ENCODE measurements around the gene NRBF2.

The NRBF2 gene

DNA sequence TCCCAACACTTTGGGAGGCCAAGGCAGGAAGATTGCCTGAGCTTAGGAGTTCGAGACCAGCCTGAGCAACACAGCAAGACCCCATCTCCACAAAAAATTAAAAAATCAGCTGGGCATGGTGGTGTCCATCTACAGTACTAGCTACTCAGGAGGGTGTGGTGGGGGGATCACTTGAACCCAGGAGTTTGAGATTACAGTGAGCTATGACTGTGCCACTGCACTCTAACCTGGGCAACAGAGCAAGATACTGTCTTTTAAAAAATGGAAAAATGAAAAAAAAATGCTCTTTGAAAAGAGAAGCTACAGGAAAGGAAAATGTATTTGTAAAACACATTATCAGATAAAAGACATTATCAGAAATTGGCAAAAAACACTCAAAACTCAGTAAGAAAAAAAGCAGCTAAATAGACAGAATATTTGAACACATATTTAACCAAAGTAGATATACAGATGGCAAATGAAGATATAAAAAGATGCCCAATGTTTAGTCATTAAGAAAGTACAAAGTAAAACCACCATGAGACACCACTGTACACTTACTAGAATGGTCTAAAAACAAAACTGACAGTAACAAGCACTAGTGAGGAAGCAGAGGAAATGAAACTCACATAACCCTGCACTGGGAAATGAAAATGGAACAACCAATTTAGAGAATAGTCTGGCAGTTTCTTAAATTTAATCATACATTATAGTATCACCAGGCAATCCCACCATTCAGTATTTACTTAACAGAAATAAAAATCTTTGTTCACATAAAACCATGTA lies 40.5 kb downstream of the NRBF2 start:
- no peaks in the 10 kb centered on the region for H3K27me3 ChIP-seq (ENCODE audit: insufficient read depth, low read length, poor library complexity)
- H2AFZ ChIP-seq (ENCODE audit: low read depth, low read length): no peak overlapping the region
- H3K9ac ChIP-seq (ENCODE audit: low read depth, low read length): no peak overlapping the region
- ATAC-seq (ENCODE audit: insufficient read depth, low read depth): no peak
- H4K20me1 ChIP-seq (ENCODE audit: insufficient read depth, low read length): no peaks in the 10 kb centered on the region; the same call in 1 of the 2 replicates
- no peaks in the 10 kb centered on the region for H3K9me3 ChIP-seq (ENCODE audit: insufficient read depth, low read length, severe bottlenecking)
- H3K4me3 ChIP-seq (ENCODE audit: low read depth in 1 of 2, low read length in 2 of 2): no peak overlapping the region
- peaks cover 93% of the 10 kb centered on the region for H3K36me3 ChIP-seq (ENCODE audit: insufficient read depth, low read length)
- H3K27ac ChIP-seq (ENCODE audit: low read length): no peak overlapping the region
- no peak for DNase-seq
- no peaks in the 10 kb centered on the region for H3K4me1 ChIP-seq (ENCODE audit: insufficient read depth, low read length)
- H3K4me2 ChIP-seq (ENCODE audit: insufficient read depth, low read length): no peak overlapping the region
- TF ChIP-seq EZH2 (IDR thresholded peaks at IDR 0.05; ENCODE audit: borderline replicate concordance, low read depth, low read length, severe bottlenecking): no peak
- TF ChIP-seq, protein P1, sequence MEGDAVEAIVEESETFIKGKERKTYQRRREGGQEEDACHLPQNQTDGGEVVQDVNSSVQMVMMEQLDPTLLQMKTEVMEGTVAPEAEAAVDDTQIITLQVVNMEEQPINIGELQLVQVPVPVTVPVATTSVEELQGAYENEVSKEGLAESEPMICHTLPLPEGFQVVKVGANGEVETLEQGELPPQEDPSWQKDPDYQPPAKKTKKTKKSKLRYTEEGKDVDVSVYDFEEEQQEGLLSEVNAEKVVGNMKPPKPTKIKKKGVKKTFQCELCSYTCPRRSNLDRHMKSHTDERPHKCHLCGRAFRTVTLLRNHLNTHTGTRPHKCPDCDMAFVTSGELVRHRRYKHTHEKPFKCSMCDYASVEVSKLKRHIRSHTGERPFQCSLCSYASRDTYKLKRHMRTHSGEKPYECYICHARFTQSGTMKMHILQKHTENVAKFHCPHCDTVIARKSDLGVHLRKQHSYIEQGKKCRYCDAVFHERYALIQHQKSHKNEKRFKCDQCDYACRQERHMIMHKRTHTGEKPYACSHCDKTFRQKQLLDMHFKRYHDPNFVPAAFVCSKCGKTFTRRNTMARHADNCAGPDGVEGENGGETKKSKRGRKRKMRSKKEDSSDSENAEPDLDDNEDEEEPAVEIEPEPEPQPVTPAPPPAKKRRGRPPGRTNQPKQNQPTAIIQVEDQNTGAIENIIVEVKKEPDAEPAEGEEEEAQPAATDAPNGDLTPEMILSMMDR (IDR thresholded peaks at IDR 0.05; ENCODE audit: borderline replicate concordance, extremely low read depth, low read length, poor library complexity, severe bottlenecking): no peak
- H3K79me2 ChIP-seq (ENCODE audit: insufficient read depth, low read length): no peaks in the 10 kb centered on the region

DNA sequence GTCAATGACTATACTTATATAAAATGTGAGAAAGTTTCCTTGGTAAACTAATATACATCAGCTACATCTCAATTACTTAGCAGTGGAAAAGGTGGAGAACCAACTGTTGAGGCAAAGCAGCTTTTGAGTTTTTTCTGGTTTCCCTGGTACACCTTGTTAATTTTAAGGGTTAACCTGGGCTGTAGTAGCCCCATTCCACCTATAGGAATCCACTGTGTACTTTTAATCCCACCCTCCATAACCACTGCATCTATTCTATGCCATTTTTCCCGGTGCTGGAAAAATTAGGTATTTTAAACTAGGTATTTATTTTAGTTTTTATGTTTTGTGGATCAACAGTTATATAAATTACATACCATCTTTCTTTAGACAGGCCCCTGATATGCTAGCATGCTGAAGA lies 42.4 kb downstream of the NRBF2 start:
- Histone ChIP-seq H3K27me3 (ENCODE audit: insufficient read depth, low read length, poor library complexity) (no peaks in the 10 kb centered on the region), H2AFZ (ENCODE audit: low read depth, low read length) (no peak overlapping the region), H3K9ac (ENCODE audit: low read depth, low read length) (no peak overlapping the region), H3K4me2 (ENCODE audit: insufficient read depth, low read length) (no peak overlapping the region), H3K4me3 (ENCODE audit: low read depth in 1 of 2, low read length in 2 of 2) (no peak overlapping the region), H3K36me3 (ENCODE audit: insufficient read depth, low read length) (peaks cover 90% of the 10 kb centered on the region), H3K4me1 (ENCODE audit: insufficient read depth, low read length) (no peaks in the 10 kb centered on the region), H4K20me1 (ENCODE audit: insufficient read depth, low read length) (no peaks in the 10 kb centered on the region; the same call in 1 of the 2 replicates), H3K79me2 (ENCODE audit: insufficient read depth, low read length) (no peaks in the 10 kb centered on the region), H3K9me3 (ENCODE audit: insufficient read depth, low read length, severe bottlenecking) (no peaks in the 10 kb centered on the region), H3K27ac (ENCODE audit: low read length) (no peak overlapping the region)
- ATAC-seq (ENCODE audit: insufficient read depth, low read depth) (no peak), DNase-seq (no peak)
- TF ChIP-seq EZH2 (IDR thresholded peaks at IDR 0.05; ENCODE audit: borderline replicate concordance, low read depth, low read length, severe bottlenecking): no peak
- TF ChIP-seq, protein P1 (IDR thresholded peaks at IDR 0.05; ENCODE audit: borderline replicate concordance, extremely low read depth, low read length, poor library complexity, severe bottlenecking): no peak

DNA sequence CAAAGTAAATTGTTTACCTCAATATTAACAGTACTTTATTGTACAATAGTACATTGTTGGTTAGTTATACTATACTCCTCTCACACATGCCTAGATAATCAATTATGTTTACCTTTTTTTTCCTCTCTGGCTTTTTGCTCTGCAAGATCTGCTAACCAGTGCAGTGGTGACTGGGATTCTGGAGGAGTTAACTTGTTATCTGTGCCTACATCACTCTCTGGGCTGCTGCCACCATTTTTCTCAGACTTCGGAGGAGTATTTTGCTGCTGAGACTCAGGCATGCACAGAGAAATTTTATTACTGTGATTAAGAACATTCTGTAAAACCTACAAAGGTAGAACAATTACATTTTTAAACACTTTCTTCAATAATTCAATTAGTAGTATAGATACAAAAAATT lies 59.7 kb downstream of the NRBF2 start:
- H3K27ac ChIP-seq (ENCODE audit: low read length): no peak overlapping the region
- H3K36me3 ChIP-seq (ENCODE audit: insufficient read depth, low read length): peaks cover 85% of the 10 kb centered on the region
- no peaks in the 10 kb centered on the region for H3K27me3 ChIP-seq (ENCODE audit: insufficient read depth, low read length, poor library complexity)
- no peaks in the 10 kb centered on the region for H3K9me3 ChIP-seq (ENCODE audit: insufficient read depth, low read length, severe bottlenecking)
- no peaks in the 10 kb centered on the region for H3K79me2 ChIP-seq (ENCODE audit: insufficient read depth, low read length)
- no peak for TF ChIP-seq EZH2 (IDR thresholded peaks at IDR 0.05; ENCODE audit: borderline replicate concordance, low read depth, low read length, severe bottlenecking)
- TF ChIP-seq, protein P1 (IDR thresholded peaks at IDR 0.05; ENCODE audit: borderline replicate concordance, extremely low read depth, low read length, poor library complexity, severe bottlenecking): no peak
- H2AFZ ChIP-seq (ENCODE audit: low read depth, low read length): no peak overlapping the region
- H3K9ac ChIP-seq (ENCODE audit: low read depth, low read length): no peak overlapping the region
- no peaks in the 10 kb centered on the region for H4K20me1 ChIP-seq (ENCODE audit: insufficient read depth, low read length)
- DNase-seq (no peak), ATAC-seq (ENCODE audit: insufficient read depth, low read depth) (no peak)
- H3K4me2 ChIP-seq (ENCODE audit: insufficient read depth, low read length): no peak overlapping the region
- no peaks in the 10 kb centered on the region for H3K4me1 ChIP-seq (ENCODE audit: insufficient read depth, low read length)
- H3K4me3 ChIP-seq (ENCODE audit: low read depth in 1 of 2, low read length in 2 of 2): no peak overlapping the region
